MG63 (cell line): ENCODE data around the gene REL. TPM values are rescaled to one million over a fixed set of nuclear protein-coding genes. Genes with fewer than 3 reads are reported as not detected.
A peak's percentile ranks its signal among the peaks of the same experiment; 100 is the strongest.
"Not testable (repeated sequence)": the region's sequence is repeated elsewhere in the genome, so short reads cannot be mapped to it uniquely, and the experiment has no call there.

Experiments
- DNase-seq: peaks from one replicate; pipeline ENCODE4 v3.0.0-alpha.2; 2020
- H3K27me3 ChIP-seq: fragments of 250-450 bp; sonication (Bioruptor Pico); 2 replicates; pipeline ENCODE4 v1.5.1; 2020; ENCODE audit warnings: mild to moderate bottlenecking, moderate library complexity
- H3K36me3 ChIP-seq: fragments of 250-450 bp; sonication (Bioruptor Pico); 2 replicates; pipeline ENCODE4 v1.5.1; 2020; ENCODE audit warnings: mild to moderate bottlenecking, moderate library complexity
- H3K4me3 ChIP-seq: fragments of 250-450 bp; sonication (Bioruptor Pico); 2 replicates; pipeline ENCODE4 v1.5.1; 2020; ENCODE audit warnings: mild to moderate bottlenecking, moderate library complexity
- H3K9me3 ChIP-seq: fragments of 250-450 bp; sonication (Bioruptor Pico); 2 replicates; pipeline ENCODE4 v1.5.1; 2020; ENCODE audit warnings: mild to moderate bottlenecking, moderate library complexity
- total RNA-seq: library from RNA; depleted of rRNA; stranded (reverse); fragments of >200 nt; shearing (Covaris generic); gene quantifications from 2 replicates; pipeline ENCODE4 v1.2.3, GENCODE V29; 2014; ENCODE audit warnings: low replicate concordance

REL gene
- total RNA-seq, 1 experiment from 2014 or later = 3.1 TPM

- Histone ChIP-seq H3K4me3 (no peak overlapping the region), H3K9me3 (no peaks in the 10 kb centered on the region), H3K27me3 (no peaks in the 10 kb centered on the region), H3K36me3 (no peaks in the 10 kb centered on the region)
- DNase-seq = no peak
These were observed 22.5 kb upstream of the REL start for GRCh38 chr2:60858897-60859311.

GRCh38 chr2:60861736-60862135 lies 19.6 kb upstream of the REL start:
- DNase-seq = no peak
- Histone ChIP-seq H3K27me3 (no peaks in the 10 kb centered on the region), H3K36me3 (no peaks in the 10 kb centered on the region), H3K4me3 (no peak overlapping the region), H3K9me3 (no peaks in the 10 kb centered on the region)

DNA sequence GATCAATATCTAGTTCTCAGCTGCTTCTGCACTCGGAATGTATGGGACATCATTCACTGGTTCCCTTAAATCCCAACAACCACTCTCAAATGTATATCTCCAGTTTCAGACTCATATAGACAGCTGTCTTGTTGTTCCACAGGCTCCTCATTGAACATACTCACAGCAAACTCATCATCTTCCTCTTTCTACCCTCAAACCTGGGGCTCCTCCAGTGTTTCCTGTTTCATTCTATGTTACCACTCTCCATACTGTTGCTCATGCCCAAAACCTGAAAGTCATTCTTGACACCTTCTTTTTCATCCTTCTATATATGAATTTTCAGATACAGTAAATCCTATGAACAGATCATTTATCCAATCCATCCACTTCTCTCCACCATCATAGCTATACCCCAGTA lies 18.7 kb upstream of the REL start:
- Histone ChIP-seq H3K36me3 (no peaks in the 10 kb centered on the region), H3K27me3 (no peaks in the 10 kb centered on the region), H3K4me3 (no peak overlapping the region), H3K9me3 (no peaks in the 10 kb centered on the region)
- DNase-seq = no peak

DNA sequence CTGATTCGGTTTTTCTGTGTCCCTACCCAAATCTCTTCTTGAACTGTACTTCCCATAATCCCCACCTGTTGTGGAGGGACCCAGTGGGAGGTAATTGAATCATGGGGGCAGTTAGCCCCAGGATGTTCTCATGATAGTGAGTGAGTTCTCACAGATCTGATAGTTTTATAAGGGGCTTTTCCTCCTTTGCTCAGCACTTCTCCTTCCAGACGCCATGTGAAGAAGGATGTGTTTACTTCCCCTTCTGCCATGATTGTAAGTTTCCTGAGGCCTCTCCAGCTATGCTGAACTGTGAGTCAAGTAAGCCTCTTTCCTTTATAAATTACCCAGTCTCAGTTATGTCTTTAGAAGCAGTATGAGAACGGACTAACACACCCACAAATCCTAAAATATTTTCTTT lies 16.0 kb upstream of the REL start:
- not testable (repeated sequence) for H3K27me3 ChIP-seq, H3K36me3 ChIP-seq, H3K9me3 ChIP-seq, DNase-seq, H3K4me3 ChIP-seq

- no peaks in the 10 kb centered on the region for H3K27me3 ChIP-seq
- H3K4me3 ChIP-seq = no peak overlapping the region
- H3K36me3 ChIP-seq = no peaks in the 10 kb centered on the region
- DNase-seq = no peak
- H3K9me3 ChIP-seq = no peaks in the 10 kb centered on the region
These were observed 14.4 kb upstream of the REL start for GRCh38 chr2:60867007-60867406.

- no peak for DNase-seq
- no peaks in the 10 kb centered on the region for H3K36me3 ChIP-seq
- no peak overlapping the region for H3K4me3 ChIP-seq
- H3K9me3 ChIP-seq = no peaks in the 10 kb centered on the region
- no peaks in the 10 kb centered on the region for H3K27me3 ChIP-seq
These were observed 13.5 kb upstream of the REL start for GRCh38 chr2:60867848-60868247.

DNA sequence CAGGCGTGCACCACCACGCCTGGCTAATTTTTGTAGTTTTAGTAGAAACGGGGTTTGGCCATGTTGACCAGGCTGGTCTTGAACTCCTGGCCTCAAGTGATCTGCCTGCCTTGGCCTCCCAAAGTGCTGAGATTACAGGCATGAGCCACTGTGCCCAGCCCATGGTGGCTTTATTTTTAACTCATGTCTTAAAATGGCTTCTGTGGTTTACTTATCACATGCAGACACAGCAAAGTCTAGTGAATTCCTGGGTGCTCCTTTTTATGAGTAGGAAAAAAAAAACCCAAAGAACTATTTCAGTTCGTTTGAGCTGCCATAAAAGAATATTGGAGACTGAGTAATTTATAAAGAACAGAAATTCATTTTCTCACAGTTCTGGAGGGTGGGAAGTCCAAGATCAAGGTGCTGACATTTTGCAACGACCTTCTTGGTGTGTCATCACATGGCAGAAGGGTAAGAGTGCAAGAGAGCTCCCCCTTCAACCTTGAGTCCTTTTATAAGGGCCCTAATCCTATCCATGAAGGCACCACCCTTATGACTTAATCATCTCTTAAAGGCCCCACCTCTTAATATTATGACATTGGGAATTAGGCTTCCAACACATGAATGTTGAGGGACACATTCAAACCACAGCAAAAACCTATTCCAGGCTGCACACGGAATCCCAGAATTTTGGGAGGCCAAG lies 12.6 kb upstream of the REL start:
- H3K4me3 ChIP-seq = no peak overlapping the region
- no peak for DNase-seq
- H3K36me3 ChIP-seq = no peaks in the 10 kb centered on the region
- no peaks in the 10 kb centered on the region for H3K27me3 ChIP-seq
- no peaks in the 10 kb centered on the region for H3K9me3 ChIP-seq

GRCh38 chr2:60872510-60872928 lies 8.9 kb upstream of the REL start:
- DNase-seq = no peak
- H3K36me3 ChIP-seq = no peaks in the 10 kb centered on the region
- no peaks in the 10 kb centered on the region for H3K27me3 ChIP-seq
- no peak overlapping the region for H3K4me3 ChIP-seq
- no peaks in the 10 kb centered on the region for H3K9me3 ChIP-seq

DNA sequence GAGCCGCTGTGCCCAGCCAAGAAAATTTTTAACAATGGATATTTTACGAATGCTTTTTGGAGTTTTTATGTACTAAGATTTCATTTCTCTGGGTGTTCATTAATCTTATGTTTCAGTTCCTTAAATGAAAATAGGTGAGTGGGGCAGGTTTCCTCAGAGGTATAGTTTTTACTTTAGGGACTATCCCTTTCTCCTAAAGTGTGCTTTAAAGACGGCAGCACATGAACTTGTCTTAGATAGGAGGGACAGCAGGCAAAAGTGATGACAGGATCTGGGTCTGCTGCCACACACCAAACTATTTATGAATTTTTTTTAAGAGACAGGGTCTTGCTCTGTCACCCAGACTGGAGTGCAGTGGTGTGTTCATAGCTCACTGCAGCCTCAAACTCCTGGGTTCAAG lies 8.0 kb upstream of the REL start:
- H3K9me3 ChIP-seq = no peaks in the 10 kb centered on the region
- no peaks in the 10 kb centered on the region for H3K27me3 ChIP-seq
- no peak overlapping the region for H3K4me3 ChIP-seq
- no peaks in the 10 kb centered on the region for H3K36me3 ChIP-seq
- no peak for DNase-seq

DNA sequence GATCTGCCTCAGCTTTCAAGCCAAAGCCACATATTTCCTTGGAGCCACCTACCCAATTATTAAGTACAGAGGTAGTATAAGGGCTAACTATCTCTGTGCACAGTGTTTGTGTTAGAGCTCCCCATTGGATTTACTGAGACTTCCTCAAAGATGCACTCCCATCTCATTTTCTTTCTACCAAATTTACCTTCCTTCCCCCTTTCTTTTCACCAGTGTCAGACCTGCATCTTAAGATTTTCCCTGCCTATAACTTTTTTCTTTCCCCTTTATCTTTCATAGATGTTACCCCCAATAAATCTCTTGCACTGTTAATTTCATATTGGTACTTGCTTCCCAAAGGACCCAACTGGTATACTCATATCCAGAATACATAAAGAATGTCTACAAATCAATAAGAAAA lies 5.9 kb upstream of the REL start:
- DNase-seq = no peak
- no peak overlapping the region for H3K4me3 ChIP-seq
- H3K27me3 ChIP-seq = no peaks in the 10 kb centered on the region
- H3K36me3 ChIP-seq = no peaks in the 10 kb centered on the region
- H3K9me3 ChIP-seq = no peaks in the 10 kb centered on the region

DNA sequence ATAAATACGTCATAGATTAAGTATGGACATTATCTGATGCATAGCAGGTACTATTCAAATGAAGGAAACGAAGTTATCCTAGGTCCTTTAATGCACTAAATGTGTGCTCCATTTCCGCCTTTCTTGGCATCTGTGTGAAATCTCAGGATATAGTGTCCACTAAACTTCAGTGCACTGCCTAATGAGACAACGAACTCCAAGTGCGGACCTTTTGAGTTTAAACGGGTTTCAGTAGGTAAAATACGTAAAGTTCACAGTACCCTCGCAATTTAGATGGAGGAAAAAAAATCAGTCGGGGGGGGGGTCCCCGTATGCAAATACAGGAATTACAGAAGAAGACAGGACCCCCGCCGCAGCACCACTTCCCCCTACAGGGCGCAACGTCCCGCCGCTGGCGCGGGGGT lies 729 bp upstream of the REL start:
- Histone ChIP-seq H3K4me3 (peak overlapping the region; percentile 81), H3K36me3 (no peaks in the 10 kb centered on the region; the same call in 1 of the 2 replicates), H3K9me3 (no peaks in the 10 kb centered on the region), H3K27me3 (no peaks in the 10 kb centered on the region)
- no peak for DNase-seq

DNA sequence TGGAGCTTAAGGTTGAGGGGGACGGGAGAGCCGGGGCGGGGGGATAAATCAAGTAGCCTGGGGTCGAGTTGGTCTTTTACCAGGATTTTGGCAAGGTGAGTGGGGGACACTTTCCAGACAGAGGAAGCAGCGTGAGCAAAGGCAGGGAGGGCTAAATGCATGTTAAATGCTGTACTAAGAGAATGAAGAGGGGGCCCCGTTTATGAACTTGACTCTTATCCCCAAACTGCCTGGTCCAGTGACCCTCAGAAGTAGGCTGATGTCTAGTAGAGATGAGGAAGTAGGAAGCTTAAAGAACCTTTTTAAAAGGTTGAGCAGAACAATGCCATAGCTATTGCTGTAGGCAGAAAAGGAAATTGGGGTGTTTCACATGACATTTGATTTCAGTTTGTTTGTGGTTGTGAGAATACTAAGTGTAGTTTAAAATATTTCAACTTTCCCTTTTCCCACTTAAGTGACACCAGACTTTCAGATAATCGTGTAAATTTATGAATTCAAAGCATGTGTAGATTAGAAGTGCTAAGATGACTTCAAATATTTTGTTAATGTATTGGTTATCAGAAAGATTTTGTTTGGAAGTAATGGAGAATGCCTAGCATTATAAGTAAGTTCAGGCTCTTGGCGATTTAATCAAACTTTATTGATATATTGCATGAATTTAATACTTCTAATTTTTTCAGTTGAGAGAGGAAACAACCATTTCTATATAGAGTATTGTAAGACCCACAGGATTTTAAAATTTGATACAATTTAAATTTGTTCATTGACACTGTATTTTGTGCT lies 1.8 kb downstream of the REL start:
- H3K4me3 ChIP-seq = peak overlapping the region; percentile 81
- no peaks in the 10 kb centered on the region; the same call in 1 of the 2 replicates for H3K36me3 ChIP-seq
- DNase-seq = no peak
- no peaks in the 10 kb centered on the region for H3K27me3 ChIP-seq
- no peaks in the 10 kb centered on the region for H3K9me3 ChIP-seq

DNA sequence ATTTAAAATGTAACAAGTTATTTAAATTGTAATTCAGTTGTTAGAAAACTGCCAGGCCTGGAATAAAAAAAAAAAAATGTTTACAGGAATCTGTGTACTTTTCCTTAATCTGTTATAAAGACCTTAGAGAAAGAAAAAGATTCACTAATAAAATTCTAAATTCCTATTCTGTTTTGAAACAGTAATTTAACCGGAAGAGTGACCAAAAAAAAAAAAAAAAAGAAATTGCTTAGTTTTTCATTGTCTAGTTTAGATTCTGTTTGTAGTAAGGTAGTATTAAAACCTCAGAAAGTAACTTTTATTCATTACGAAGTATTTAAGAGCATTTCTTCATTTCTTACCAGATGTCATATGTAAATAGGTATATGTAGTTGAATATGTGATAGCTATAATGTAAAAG lies 2.5 kb downstream of the REL start:
- H3K9me3 ChIP-seq = no peaks in the 10 kb centered on the region
- H3K36me3 ChIP-seq = no peaks in the 10 kb centered on the region; the same call in 1 of the 2 replicates
- H3K4me3 ChIP-seq = peak overlapping the region; percentile 81
- H3K27me3 ChIP-seq = no peaks in the 10 kb centered on the region
- DNase-seq = no peak

GRCh38 chr2:60884800-60885199 lies 3.4 kb downstream of the REL start:
- peak overlapping the region; percentile 7; the same call in 1 of the 2 replicates for H3K4me3 ChIP-seq
- no peak for DNase-seq

GRCh38 chr2:60885683-60886082 lies 4.3 kb downstream of the REL start:
- Histone ChIP-seq H3K36me3 (no peaks in the 10 kb centered on the region; the same call in 1 of the 2 replicates), H3K9me3 (no peaks in the 10 kb centered on the region), H3K27me3 (no peaks in the 10 kb centered on the region), H3K4me3 (no peak overlapping the region)
- DNase-seq = no peak

More at GRCh38 chr2:60884800-60885199, 3.4 kb downstream of the REL start:
- no peaks in the 10 kb centered on the region; the same call in 1 of the 2 replicates for H3K36me3 ChIP-seq
- no peaks in the 10 kb centered on the region for H3K27me3 ChIP-seq
- H3K9me3 ChIP-seq = no peaks in the 10 kb centered on the region

GRCh38 chr2:60886991-60887390 lies 5.6 kb downstream of the REL start:
- Histone ChIP-seq H3K27me3 (no peaks in the 10 kb centered on the region), H3K9me3 (no peaks in the 10 kb centered on the region), H3K36me3 (no peaks in the 10 kb centered on the region), H3K4me3 (no peak overlapping the region)
- DNase-seq = no peak

GRCh38 chr2:60888853-60889252 lies 7.5 kb downstream of the REL start:
- H3K27me3 ChIP-seq = no peaks in the 10 kb centered on the region
- no peak for DNase-seq
- H3K4me3 ChIP-seq = no peak overlapping the region
- H3K36me3 ChIP-seq = peaks cover 4% of the 10 kb centered on the region
- H3K9me3 ChIP-seq = no peaks in the 10 kb centered on the region
